ENCODE data around the gene ARL15.

Gene ARL15

GRCh38 chr5:53970475-53970874, 339.9 kb downstream of the ARL15 start:
- H3K9ac ChIP-seq (ENCODE audit: low read length), result no peak overlapping the region
- H3K4me3 ChIP-seq (ENCODE audit: low read length), result no peak overlapping the region
- H3K36me3 ChIP-seq (ENCODE audit: control insufficient read depth, insufficient read depth, low read length), result no peaks in the 10 kb centered on the region
- H3K4me1 ChIP-seq (ENCODE audit: control insufficient read depth, insufficient read depth, low read length), result peaks cover 4% of the 10 kb centered on the region
- no peaks in the 10 kb centered on the region for H3K9me3 ChIP-seq (ENCODE audit: control insufficient read depth, low read length)
- no peaks in the 10 kb centered on the region for H3K27me3 ChIP-seq (ENCODE audit: control insufficient read depth, insufficient read depth, low read length)

GRCh38 chr5:53969176-53969730, 341.1 kb downstream of the ARL15 start:
- H3K9ac ChIP-seq (ENCODE audit: low read length), result no peak overlapping the region
- H3K4me3 ChIP-seq (ENCODE audit: low read length), result no peak overlapping the region
- no peaks in the 10 kb centered on the region for H3K36me3 ChIP-seq (ENCODE audit: control insufficient read depth, insufficient read depth, low read length)
- H3K9me3 ChIP-seq (ENCODE audit: control insufficient read depth, low read length), result no peaks in the 10 kb centered on the region
- peaks cover 4% of the 10 kb centered on the region for H3K4me1 ChIP-seq (ENCODE audit: control insufficient read depth, insufficient read depth, low read length)
- no peaks in the 10 kb centered on the region for H3K27me3 ChIP-seq (ENCODE audit: control insufficient read depth, insufficient read depth, low read length)

- Histone ChIP-seq H3K36me3 (ENCODE audit: control insufficient read depth, insufficient read depth, low read length) (no peaks in the 10 kb centered on the region), H3K27me3 (ENCODE audit: control insufficient read depth, insufficient read depth, low read length) (no peaks in the 10 kb centered on the region), H3K9ac (ENCODE audit: low read length) (no peak overlapping the region), H3K4me1 (ENCODE audit: control insufficient read depth, insufficient read depth, low read length) (no peaks in the 10 kb centered on the region), H3K9me3 (ENCODE audit: control insufficient read depth, low read length) (no peaks in the 10 kb centered on the region), H3K4me3 (ENCODE audit: low read length) (no peak overlapping the region)
These were observed 344.9 kb downstream of the ARL15 start for GRCh38 chr5:53965459-53965858.

- Histone ChIP-seq H3K36me3 (ENCODE audit: control insufficient read depth, insufficient read depth, low read length) (no peaks in the 10 kb centered on the region), H3K4me1 (ENCODE audit: control insufficient read depth, insufficient read depth, low read length) (no peaks in the 10 kb centered on the region), H3K9ac (ENCODE audit: low read length) (no peak overlapping the region), H3K9me3 (ENCODE audit: control insufficient read depth, low read length) (no peaks in the 10 kb centered on the region), H3K4me3 (ENCODE audit: low read length) (no peak overlapping the region), H3K27me3 (ENCODE audit: control insufficient read depth, insufficient read depth, low read length) (no peaks in the 10 kb centered on the region)
These were observed 346.4 kb downstream of the ARL15 start for GRCh38 chr5:53963958-53964357.

GRCh38 chr5:53962306-53962705, 348.1 kb downstream of the ARL15 start:
- Histone ChIP-seq H3K27me3 (ENCODE audit: control insufficient read depth, insufficient read depth, low read length) (no peaks in the 10 kb centered on the region), H3K36me3 (ENCODE audit: control insufficient read depth, insufficient read depth, low read length) (no peaks in the 10 kb centered on the region), H3K9me3 (ENCODE audit: control insufficient read depth, low read length) (no peaks in the 10 kb centered on the region), H3K4me3 (ENCODE audit: low read length) (no peak overlapping the region), H3K4me1 (ENCODE audit: control insufficient read depth, insufficient read depth, low read length) (no peaks in the 10 kb centered on the region), H3K9ac (ENCODE audit: low read length) (no peak overlapping the region)

GRCh38 chr5:53956632-53957031, 353.7 kb downstream of the ARL15 start:
- Histone ChIP-seq H3K4me1 (ENCODE audit: control insufficient read depth, insufficient read depth, low read length) (no peaks in the 10 kb centered on the region), H3K4me3 (ENCODE audit: low read length) (no peak overlapping the region), H3K9ac (ENCODE audit: low read length) (no peak overlapping the region), H3K27me3 (ENCODE audit: control insufficient read depth, insufficient read depth, low read length) (no peaks in the 10 kb centered on the region), H3K9me3 (ENCODE audit: control insufficient read depth, low read length) (no peaks in the 10 kb centered on the region), H3K36me3 (ENCODE audit: control insufficient read depth, insufficient read depth, low read length) (no peaks in the 10 kb centered on the region)

- H3K4me3 ChIP-seq (ENCODE audit: low read length), result no peak overlapping the region
- no peaks in the 10 kb centered on the region for H3K9me3 ChIP-seq (ENCODE audit: control insufficient read depth, low read length)
- no peaks in the 10 kb centered on the region for H3K4me1 ChIP-seq (ENCODE audit: control insufficient read depth, insufficient read depth, low read length)
- H3K27me3 ChIP-seq (ENCODE audit: control insufficient read depth, insufficient read depth, low read length), result no peaks in the 10 kb centered on the region
- no peaks in the 10 kb centered on the region for H3K36me3 ChIP-seq (ENCODE audit: control insufficient read depth, insufficient read depth, low read length)
- H3K9ac ChIP-seq (ENCODE audit: low read length), result no peak overlapping the region
These were observed 354.2 kb downstream of the ARL15 start for GRCh38 chr5:53956196-53956595.

- Histone ChIP-seq H3K4me3 (ENCODE audit: low read length) (no peak overlapping the region), H3K9me3 (ENCODE audit: control insufficient read depth, low read length) (no peaks in the 10 kb centered on the region), H3K4me1 (ENCODE audit: control insufficient read depth, insufficient read depth, low read length) (peaks cover 12% of the 10 kb centered on the region), H3K9ac (ENCODE audit: low read length) (no peak overlapping the region), H3K36me3 (ENCODE audit: control insufficient read depth, insufficient read depth, low read length) (no peaks in the 10 kb centered on the region), H3K27me3 (ENCODE audit: control insufficient read depth, insufficient read depth, low read length) (no peaks in the 10 kb centered on the region)
These were observed 359.8 kb downstream of the ARL15 start for GRCh38 chr5:53950621-53951020.

GRCh38 chr5:53948598-53948997, 361.8 kb downstream of the ARL15 start:
- Histone ChIP-seq H3K4me3 (ENCODE audit: low read length) (no peak overlapping the region), H3K9me3 (ENCODE audit: control insufficient read depth, low read length) (no peaks in the 10 kb centered on the region), H3K36me3 (ENCODE audit: control insufficient read depth, insufficient read depth, low read length) (no peaks in the 10 kb centered on the region), H3K4me1 (ENCODE audit: control insufficient read depth, insufficient read depth, low read length) (peaks cover 12% of the 10 kb centered on the region), H3K9ac (ENCODE audit: low read length) (no peak overlapping the region), H3K27me3 (ENCODE audit: control insufficient read depth, insufficient read depth, low read length) (no peaks in the 10 kb centered on the region)

GRCh38 chr5:53946405-53947100, 363.8 kb downstream of the ARL15 start:
- Histone ChIP-seq H3K27me3 (ENCODE audit: control insufficient read depth, insufficient read depth, low read length) (no peaks in the 10 kb centered on the region), H3K4me1 (ENCODE audit: control insufficient read depth, insufficient read depth, low read length) (peaks cover 12% of the 10 kb centered on the region), H3K9me3 (ENCODE audit: control insufficient read depth, low read length) (no peaks in the 10 kb centered on the region), H3K36me3 (ENCODE audit: control insufficient read depth, insufficient read depth, low read length) (no peaks in the 10 kb centered on the region), H3K9ac (ENCODE audit: low read length) (no peak overlapping the region), H3K4me3 (ENCODE audit: low read length) (no peak overlapping the region)

GRCh38 chr5:53944981-53945380, 365.4 kb downstream of the ARL15 start:
- Histone ChIP-seq H3K9ac (ENCODE audit: low read length) (no peak overlapping the region), H3K27me3 (ENCODE audit: control insufficient read depth, insufficient read depth, low read length) (no peaks in the 10 kb centered on the region), H3K4me1 (ENCODE audit: control insufficient read depth, insufficient read depth, low read length) (peaks cover 12% of the 10 kb centered on the region), H3K36me3 (ENCODE audit: control insufficient read depth, insufficient read depth, low read length) (no peaks in the 10 kb centered on the region), H3K4me3 (ENCODE audit: low read length) (no peak overlapping the region), H3K9me3 (ENCODE audit: control insufficient read depth, low read length) (no peaks in the 10 kb centered on the region)

GRCh38 chr5:53943938-53944337, 366.4 kb downstream of the ARL15 start:
- Histone ChIP-seq H3K4me3 (ENCODE audit: low read length) (no peak overlapping the region), H3K36me3 (ENCODE audit: control insufficient read depth, insufficient read depth, low read length) (no peaks in the 10 kb centered on the region), H3K9ac (ENCODE audit: low read length) (no peak overlapping the region), H3K4me1 (ENCODE audit: control insufficient read depth, insufficient read depth, low read length) (peaks cover 12% of the 10 kb centered on the region), H3K27me3 (ENCODE audit: control insufficient read depth, insufficient read depth, low read length) (no peaks in the 10 kb centered on the region), H3K9me3 (ENCODE audit: control insufficient read depth, low read length) (no peaks in the 10 kb centered on the region)

Data from mucosa of stomach (tissue), 1 donor.